GM19467 (cell line): Measurements from ENCODE around the gene TCF15.

ENCODE experiments used
- ATAC-seq: cut with Tn5 transposase; IDR thresholded peaks from one replicate; pipeline ENCODE4 v1.9.1; 2021; ENCODE audit warnings: mild to moderate bottlenecking, moderate library complexity; ENCODE audit not compliant: unreplicated experiment

Gene TCF15

DNA sequence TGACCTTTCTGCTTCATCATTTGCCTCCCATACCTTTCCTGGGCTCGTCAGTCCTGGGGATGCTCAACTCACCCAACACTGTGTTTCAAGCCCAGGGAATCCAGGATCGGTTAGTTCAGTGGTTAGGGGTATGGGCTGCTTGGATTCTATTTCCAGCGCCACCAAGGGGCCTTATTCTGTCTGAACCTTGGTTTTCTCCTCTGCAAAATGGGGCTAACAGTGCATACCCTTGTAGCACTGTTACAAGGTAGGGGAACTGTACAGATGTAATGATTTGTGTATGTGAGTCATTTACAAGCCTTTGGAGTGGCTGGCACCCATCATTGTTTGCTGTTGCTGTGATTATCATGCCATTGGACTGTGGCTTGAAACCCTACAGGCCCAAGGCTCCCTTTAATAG is 52.0 kb downstream of the TCF15 start:
- ATAC-seq: no peak

DNA sequence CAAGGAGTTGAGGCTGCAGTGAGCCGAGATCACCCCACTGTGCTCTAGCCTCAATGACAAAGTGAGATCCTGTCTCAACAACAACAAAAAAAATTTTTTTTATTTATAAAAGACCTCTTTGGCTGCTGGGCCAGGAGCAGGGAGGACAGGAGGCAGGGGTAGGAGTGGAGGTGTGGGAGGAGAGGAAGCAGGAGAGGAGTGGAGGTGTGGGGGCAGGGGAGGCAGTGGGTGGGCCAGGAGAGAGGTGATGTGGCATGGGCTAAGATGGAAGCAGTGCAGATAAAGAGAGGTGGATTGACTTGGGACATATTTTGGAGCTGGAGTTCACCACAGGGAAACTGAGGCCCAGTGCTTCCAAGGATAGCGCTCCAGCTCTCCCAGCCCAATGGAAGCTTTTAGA is 53.1 kb downstream of the TCF15 start:
- no peak for ATAC-seq

DNA sequence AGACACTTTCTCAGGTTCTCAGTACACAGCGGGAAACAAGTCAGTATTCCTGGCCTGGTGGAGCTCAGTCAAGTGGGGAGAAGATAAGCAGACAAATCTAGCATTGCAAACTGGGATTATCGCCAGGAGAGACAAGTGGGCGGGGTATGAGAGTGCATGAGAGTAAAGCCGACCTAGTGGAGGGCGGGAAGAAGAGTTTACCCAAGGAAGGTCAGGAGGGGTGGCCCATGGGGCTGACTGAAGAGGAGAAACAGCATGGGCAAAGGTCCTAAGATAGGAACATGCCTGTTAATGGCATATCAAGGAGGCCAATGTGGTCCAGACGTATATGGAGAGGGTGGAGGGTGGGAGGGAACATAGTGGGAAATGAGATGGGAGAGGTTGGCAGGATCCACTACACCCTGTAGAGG is 54.1 kb downstream of the TCF15 start:
- ATAC-seq: no peak
